Measurements from ENCODE around the gene AK4. TPM values are rescaled to one million over a fixed set of nuclear protein-coding genes. Genes with fewer than 3 reads are reported as not detected.

AK4 gene
- total RNA-seq, 4 donors from 2014 or later = 39.6 to 72.7 (median 60.7) TPM

DNA sequence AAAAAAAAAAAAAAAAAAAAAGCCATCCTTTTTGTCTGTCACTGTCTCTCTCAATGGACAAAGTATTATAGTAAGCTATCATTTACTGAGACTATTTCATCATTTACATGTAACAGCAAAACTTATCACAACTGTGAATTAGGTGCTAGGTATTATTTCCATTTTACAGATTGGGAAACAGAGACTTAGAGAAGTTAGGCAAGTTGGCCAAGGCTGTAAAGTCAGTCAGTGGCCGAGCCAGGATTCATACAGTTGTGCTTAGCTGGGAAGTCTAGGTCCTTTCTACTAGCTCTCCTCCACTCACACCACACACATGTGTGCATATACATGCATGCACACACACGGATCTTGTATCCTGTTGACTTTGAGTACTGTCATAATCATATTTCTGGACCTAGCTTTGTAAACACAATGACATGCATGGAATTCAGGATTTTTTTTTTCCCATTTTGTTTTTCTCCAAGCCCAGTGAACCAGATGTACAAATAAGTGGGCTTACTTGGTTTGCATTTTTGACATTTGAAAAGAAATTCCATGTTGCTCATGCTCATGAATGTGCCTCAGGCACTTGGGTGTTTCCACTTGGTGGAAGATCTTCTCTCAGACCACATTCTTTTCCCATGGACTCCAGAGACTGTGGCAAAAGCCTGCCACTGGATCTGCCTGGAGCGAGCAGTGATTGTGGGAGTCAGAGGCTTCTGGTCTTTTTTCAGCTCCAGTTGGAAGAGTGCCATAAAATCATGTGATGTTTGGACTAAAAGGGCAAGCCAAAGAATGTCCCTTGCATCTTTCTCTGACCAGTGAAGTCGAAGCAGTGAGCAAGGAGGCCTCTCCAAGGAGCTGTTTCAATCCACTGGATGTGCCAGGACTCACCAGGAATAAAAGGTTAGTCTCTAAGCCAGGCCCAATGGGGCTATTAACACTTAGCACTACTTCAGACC is 99.7 kb downstream of the AK4 start:
- ATAC-seq = peak; percentile 51
- peak overlapping the region in 3 of 4 donors; percentile 41 to 59 (median 59) for H3K27ac ChIP-seq
- WGBS, 2 donors (ENCODE audit: low coverage in 1 of 2) = 26 to 65% methylated on average over 2 to 4 of the region's 4 CpGs
- H3K27me3 ChIP-seq = no peaks in the 10 kb centered on the region
- peaks cover 0 to 10% (median 0%) of the 10 kb centered on the region in 3 donors for H3K4me1 ChIP-seq
- H3K36me3 ChIP-seq = no peaks in the 10 kb centered on the region
- H3K9me3 ChIP-seq = no peaks in the 10 kb centered on the region
- no peak overlapping the region for H3K4me3 ChIP-seq
- no peak for TF ChIP-seq EP300 (IDR thresholded peaks at IDR 0.05)
- TF ChIP-seq, protein P1, sequence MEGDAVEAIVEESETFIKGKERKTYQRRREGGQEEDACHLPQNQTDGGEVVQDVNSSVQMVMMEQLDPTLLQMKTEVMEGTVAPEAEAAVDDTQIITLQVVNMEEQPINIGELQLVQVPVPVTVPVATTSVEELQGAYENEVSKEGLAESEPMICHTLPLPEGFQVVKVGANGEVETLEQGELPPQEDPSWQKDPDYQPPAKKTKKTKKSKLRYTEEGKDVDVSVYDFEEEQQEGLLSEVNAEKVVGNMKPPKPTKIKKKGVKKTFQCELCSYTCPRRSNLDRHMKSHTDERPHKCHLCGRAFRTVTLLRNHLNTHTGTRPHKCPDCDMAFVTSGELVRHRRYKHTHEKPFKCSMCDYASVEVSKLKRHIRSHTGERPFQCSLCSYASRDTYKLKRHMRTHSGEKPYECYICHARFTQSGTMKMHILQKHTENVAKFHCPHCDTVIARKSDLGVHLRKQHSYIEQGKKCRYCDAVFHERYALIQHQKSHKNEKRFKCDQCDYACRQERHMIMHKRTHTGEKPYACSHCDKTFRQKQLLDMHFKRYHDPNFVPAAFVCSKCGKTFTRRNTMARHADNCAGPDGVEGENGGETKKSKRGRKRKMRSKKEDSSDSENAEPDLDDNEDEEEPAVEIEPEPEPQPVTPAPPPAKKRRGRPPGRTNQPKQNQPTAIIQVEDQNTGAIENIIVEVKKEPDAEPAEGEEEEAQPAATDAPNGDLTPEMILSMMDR (IDR thresholded peaks at IDR 0.05) = no peak
- no peak for TF ChIP-seq POLR2A (IDR thresholded peaks at IDR 0.05)
- TF ChIP-seq POLR2AphosphoS5 (IDR thresholded peaks at IDR 0.05) = no peak

DNA sequence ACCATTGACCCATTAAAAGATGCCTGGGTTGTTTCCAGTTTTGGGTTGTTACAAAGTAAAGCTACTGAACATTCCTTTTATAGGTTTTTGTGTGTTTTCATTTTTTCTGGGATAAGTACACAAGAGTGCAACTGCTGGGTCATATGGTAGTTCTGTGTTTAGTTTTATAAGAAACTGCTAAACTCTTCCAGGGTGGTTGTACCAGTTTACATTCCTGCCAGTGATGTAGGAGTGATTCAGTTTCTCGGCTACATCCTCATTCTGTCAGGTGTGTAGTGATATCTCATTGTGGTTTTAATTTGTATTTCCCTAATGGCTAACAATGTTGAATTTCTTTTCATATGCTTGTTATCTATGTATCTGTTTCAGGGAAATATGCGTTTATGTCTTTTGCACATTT is 102.8 kb downstream of the AK4 start:
- ATAC-seq = no peak
- H3K36me3 ChIP-seq = no peaks in the 10 kb centered on the region
- WGBS, 2 donors (ENCODE audit: low coverage in 1 of 2) = 81 to 93% methylated on average over 2 of the region's 2 CpGs
- H3K9me3 ChIP-seq = no peaks in the 10 kb centered on the region
- no peak overlapping the region for H3K4me3 ChIP-seq
- H3K27ac ChIP-seq = no peak overlapping the region
- peaks cover 0 to 31% (median 9%) of the 10 kb centered on the region in 3 donors for H3K4me1 ChIP-seq
- no peaks in the 10 kb centered on the region for H3K27me3 ChIP-seq
- TF ChIP-seq POLR2AphosphoS5 (IDR thresholded peaks at IDR 0.05) (no peak), POLR2A (IDR thresholded peaks at IDR 0.05) (no peak), EP300 (IDR thresholded peaks at IDR 0.05) (no peak)
- TF ChIP-seq, protein P1 (IDR thresholded peaks at IDR 0.05) = no peak

DNA sequence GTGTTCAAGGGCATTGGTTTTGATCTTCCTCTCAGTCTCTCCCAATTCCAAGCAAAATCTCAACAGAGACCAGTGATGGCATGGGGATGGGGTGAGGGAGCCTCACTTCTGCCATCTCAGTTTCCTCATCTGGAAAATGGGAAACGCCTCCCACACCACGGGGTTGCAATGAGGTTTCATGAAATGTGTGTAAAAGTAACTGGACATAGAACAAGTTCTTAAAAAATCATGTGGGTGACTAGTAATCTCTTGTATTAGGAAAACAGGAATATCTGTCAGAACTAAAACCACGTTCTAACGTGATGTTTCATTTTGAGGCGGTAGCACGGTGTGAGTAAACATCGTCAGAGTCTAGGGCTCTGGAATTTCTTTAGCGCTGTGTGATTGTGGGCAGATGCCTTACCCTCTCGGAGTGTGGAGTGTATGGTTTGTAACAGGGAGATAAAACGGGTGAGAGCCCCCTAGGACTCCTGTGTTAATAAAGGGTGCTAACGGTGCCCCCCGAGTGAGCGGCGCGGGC is 105.9 kb downstream of the AK4 start:
- H3K9me3 ChIP-seq = no peaks in the 10 kb centered on the region
- peak overlapping the region in 3 of 4 donors; percentile 71 to 84 (median 76) for H3K27ac ChIP-seq
- ATAC-seq = peak; percentile 32

DNA sequence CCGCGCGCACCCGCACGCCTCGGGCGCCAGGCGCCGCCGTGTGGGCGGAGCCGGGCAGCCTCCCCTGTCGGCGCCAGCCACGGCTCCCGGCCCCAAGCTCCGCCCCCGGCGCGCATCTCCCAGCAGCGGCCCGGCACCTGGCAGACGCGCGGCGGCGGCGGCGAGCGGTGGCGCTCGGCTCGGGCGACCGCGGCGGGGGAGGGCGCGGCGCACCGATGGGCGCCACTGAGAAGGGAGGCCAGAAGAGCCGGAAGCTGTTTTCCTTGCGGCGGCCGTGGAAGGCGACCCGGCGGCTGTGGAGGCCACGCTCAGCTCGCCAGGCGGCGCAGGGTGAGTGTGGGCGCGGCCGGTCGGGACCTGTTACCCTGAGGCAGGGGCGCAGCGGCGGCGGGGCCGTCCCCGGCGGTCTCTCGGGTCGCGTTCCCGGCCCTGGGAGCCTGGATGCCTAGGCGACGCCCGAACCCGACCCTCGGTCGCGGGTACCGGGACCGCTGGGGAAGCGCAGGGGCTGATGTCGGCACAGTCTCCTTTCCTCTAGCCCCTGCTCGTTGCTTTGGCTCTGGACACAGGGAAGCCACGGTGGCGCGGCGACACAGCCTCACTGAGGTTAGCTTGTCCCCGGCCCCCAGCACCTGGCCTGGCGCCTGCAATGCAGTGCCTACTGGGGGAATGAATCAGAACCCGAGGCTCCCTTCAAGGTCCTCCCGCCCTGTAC is 106.5 kb downstream of the AK4 start:
- TF ChIP-seq POLR2AphosphoS5 (IDR thresholded peaks at IDR 0.05) (no peak), POLR2A (IDR thresholded peaks at IDR 0.05) (peak in 1 of 2 donors; percentile 40)
- TF ChIP-seq, protein P1 (IDR thresholded peaks at IDR 0.05) = peak in 3 of 4 experiments; percentile 26 to 32 (median 26)
- Histone ChIP-seq H3K27me3 (no peaks in the 10 kb centered on the region), H3K27ac (peak overlapping the region in 3 of 4 donors; percentile 71 to 84 (median 76)), H3K9me3 (no peaks in the 10 kb centered on the region), H3K4me3 (peak overlapping the region; percentile 49 to 87), H3K36me3 (no peaks in the 10 kb centered on the region), H3K4me1 (peaks cover 0 to 22% (median 9%) of the 10 kb centered on the region in 3 donors)
- ATAC-seq = peak; percentile 96
- WGBS, 2 donors (ENCODE audit: low coverage in 1 of 2) = 0% methylated on average over 1 to 5 of the region's 88 CpGs

More for the DNA sequence above, 105.9 kb downstream of the AK4 start:
- WGBS, 2 donors (ENCODE audit: low coverage in 1 of 2) = 8 to 10% methylated on average over 2 to 10 of the region's 15 CpGs
- Histone ChIP-seq H3K27me3 (no peaks in the 10 kb centered on the region), H3K4me3 (peak overlapping the region; percentile 49 to 87), H3K4me1 (peaks cover 0 to 22% (median 9%) of the 10 kb centered on the region in 3 donors), H3K36me3 (no peaks in the 10 kb centered on the region)
- TF ChIP-seq, protein P1 (IDR thresholded peaks at IDR 0.05) = no peak
- no peak for TF ChIP-seq POLR2AphosphoS5 (IDR thresholded peaks at IDR 0.05)
- TF ChIP-seq EP300 (IDR thresholded peaks at IDR 0.05) = no peak
- TF ChIP-seq POLR2A (IDR thresholded peaks at IDR 0.05) = no peak

All from gastroesophageal sphincter (tissue), 4 donors.